GM19238 (cell line): ENCODE results near the gene SP7.
"Not testable (repeated sequence)": the region's sequence is repeated elsewhere in the genome, so short reads cannot be mapped to it uniquely, and the experiment has no call there.

Experiments
- DNase-seq: peaks from one replicate; pipeline ENCODE4 v3.0.0; 2011; ENCODE audit warnings: low spot score; ENCODE audit not compliant: insufficient read length

SP7 gene

GRCh38 chr12:53346491-53346890 is 10.3 kb upstream of the SP7 start:
- DNase-seq, result no peak

GRCh38 chr12:53345486-53346188 is 9.5 kb upstream of the SP7 start:
- no peak for DNase-seq

GRCh38 chr12:53344824-53345485 is 8.8 kb upstream of the SP7 start:
- DNase-seq, result peak; percentile 74

GRCh38 chr12:53344487-53344823 is 8.3 kb upstream of the SP7 start:
- DNase-seq, result no peak

- DNase-seq, result no peak
These were observed 7.8 kb upstream of the SP7 start for GRCh38 chr12:53343969-53344368.

GRCh38 chr12:53343449-53343848 is 7.3 kb upstream of the SP7 start:
- no peak for DNase-seq

- no peak for DNase-seq
These were observed 4.2 kb upstream of the SP7 start for GRCh38 chr12:53340398-53340797.

- DNase-seq, result no peak
These were observed 2.8 kb upstream of the SP7 start for GRCh38 chr12:53338916-53339315.

- no peak for DNase-seq
These were observed 1.9 kb upstream of the SP7 start for GRCh38 chr12:53338017-53338416.

- no peak for DNase-seq
These were observed 1.3 kb downstream of the SP7 start for GRCh38 chr12:53334822-53335221.

- DNase-seq, result no peak
These were observed 2.3 kb downstream of the SP7 start for GRCh38 chr12:53333845-53334244.

- no peak for DNase-seq
These were observed 2.9 kb downstream of the SP7 start for GRCh38 chr12:53333289-53333688.

- DNase-seq, result no peak
These were observed 3.4 kb downstream of the SP7 start for GRCh38 chr12:53332744-53333143.

GRCh38 chr12:53332339-53332738 is 3.8 kb downstream of the SP7 start:
- DNase-seq, result not testable (repeated sequence)

GRCh38 chr12:53330671-53331070 is 5.5 kb downstream of the SP7 start:
- DNase-seq, result no peak

GRCh38 chr12:53328043-53328435 is 8.1 kb downstream of the SP7 start:
- no peak for DNase-seq

GRCh38 chr12:53327435-53328042 is 8.6 kb downstream of the SP7 start:
- DNase-seq, result no peak

- DNase-seq, result no peak
These were observed 9.5 kb downstream of the SP7 start for GRCh38 chr12:53326460-53327185.

GRCh38 chr12:53325511-53326061 is 10.6 kb downstream of the SP7 start:
- DNase-seq, result no peak

GRCh38 chr12:53324779-53325510 is 11.2 kb downstream of the SP7 start:
- peak; percentile 89 for DNase-seq

GRCh38 chr12:53324113-53324778 is 11.9 kb downstream of the SP7 start:
- DNase-seq, result peak; percentile 65
